NB4 (cell line): ENCODE data around the gene TMEM127.

Experiments used
- DNase-seq: peaks from one replicate; pipeline ENCODE4 v3.0.0; 2010; ENCODE audit warnings: low read depth
- H3K4me3 ChIP-seq: one replicate; pipeline ENCODE4 v1.5.1; 2011; ENCODE audit warnings: mild to moderate bottlenecking, low read depth, low read length, moderate library complexity
- CTCF ChIP-seq: IDR thresholded peaks from one replicate; pipeline ENCODE4 v1.5.1; 2012; ENCODE audit warnings: low read depth, low read length
- MAX ChIP-seq: IDR thresholded peaks from 2 replicates; pipeline ENCODE4 v1.6.1; 2011; ENCODE audit warnings: low read depth, low read length
- MYC ChIP-seq: IDR thresholded peaks from 2 replicates; pipeline ENCODE4 v1.6.1; 2011; ENCODE audit warnings: low read depth, low read length
- POLR2A ChIP-seq: IDR thresholded peaks from 2 replicates; pipeline ENCODE4 v1.6.1; 2011; ENCODE audit warnings: mild to moderate bottlenecking; ENCODE audit not compliant: insufficient read length; ENCODE audit errors: extremely low read depth

The TMEM127 gene

GRCh38 chr2:96202152-96202854 lies 63.5 kb downstream of the TMEM127 start:
- TF ChIP-seq CTCF: no peak
- TF ChIP-seq MYC: no peak
- no peak for TF ChIP-seq MAX
- TF ChIP-seq POLR2A: no peak
- no peak for DNase-seq
- H3K4me3 ChIP-seq: no peak overlapping the region

GRCh38 chr2:96201338-96201737 lies 64.5 kb downstream of the TMEM127 start:
- DNase-seq: no peak
- no peak overlapping the region for H3K4me3 ChIP-seq
- TF ChIP-seq POLR2A: no peak
- TF ChIP-seq CTCF: no peak

- no peak for DNase-seq
- H3K4me3 ChIP-seq: no peak overlapping the region
- TF ChIP-seq MYC: no peak
- TF ChIP-seq POLR2A: no peak
- TF ChIP-seq CTCF: no peak
- TF ChIP-seq MAX: no peak
These were observed 66.9 kb downstream of the TMEM127 start for GRCh38 chr2:96198921-96199320.
